Right ventricle myocardium inferior (tissue), 1 donor: ENCODE results near the gene LRRK1. TPM values are rescaled to one million over a fixed set of nuclear protein-coding genes. Genes with fewer than 3 reads are reported as not detected.

ENCODE experiments used
- ATAC-seq: fragments of 200-7000 bp; cut with Tn5 transposase; one replicate; pipeline ENCODE4 v1.9.1; 2020; ENCODE audit warnings: mild to moderate bottlenecking, moderate library complexity
- DNase-seq: peaks from one replicate; pipeline ENCODE4 v3.0.0; 2021; ENCODE audit errors: missing footprints
- intact Hi-C: fragments of 100-400 bp; cut with DNase I; formaldehyde crosslinking; loops from one replicate; pipeline ENCODE4 v1.11.0; 2022
- total RNA-seq: library from RNA; stranded (reverse); fragmentation: NEBNext Ultra II Directional; extraction: Animal tissue kit (Norgen Biotek cat#: 25700); gene quantifications from one replicate; pipeline ENCODE4 v1.2.1, GENCODE V29; 2021
- donor health status: DM: no; HTN: yes; CAD: no; lungs with severe emphysema.

LRRK1 gene
- total RNA-seq, 1 donor from 2014 or later: 2.7 TPM

DNA sequence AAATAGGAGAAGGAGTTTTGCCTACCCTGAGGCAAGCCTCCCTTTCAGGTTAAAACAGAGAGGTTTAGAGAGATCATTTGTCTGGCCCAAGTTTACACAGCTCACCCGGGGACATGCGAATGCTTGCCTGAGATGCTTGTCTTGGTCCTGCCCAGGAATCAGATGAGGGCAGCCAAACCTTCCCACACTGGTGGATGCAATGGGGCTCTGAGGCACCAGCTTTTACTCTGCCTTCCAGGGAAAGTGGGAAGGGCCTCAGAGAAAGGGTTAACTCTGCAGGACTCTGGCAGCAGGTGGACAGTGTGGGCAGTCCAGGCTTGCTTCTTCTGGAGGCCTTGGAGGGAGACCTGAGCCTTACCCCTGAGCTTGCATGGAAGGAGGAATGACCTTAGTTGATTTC is 90.0 kb downstream of the LRRK1 start:
- DNase-seq (no peak), ATAC-seq (no peak)
- intact Hi-C loops: loop anchor here (5.0 to 10.0 kb wide), 2 partner anchors 337 to 664 kb away; partner anchors contain the start of gene ADAMTS17

DNA sequence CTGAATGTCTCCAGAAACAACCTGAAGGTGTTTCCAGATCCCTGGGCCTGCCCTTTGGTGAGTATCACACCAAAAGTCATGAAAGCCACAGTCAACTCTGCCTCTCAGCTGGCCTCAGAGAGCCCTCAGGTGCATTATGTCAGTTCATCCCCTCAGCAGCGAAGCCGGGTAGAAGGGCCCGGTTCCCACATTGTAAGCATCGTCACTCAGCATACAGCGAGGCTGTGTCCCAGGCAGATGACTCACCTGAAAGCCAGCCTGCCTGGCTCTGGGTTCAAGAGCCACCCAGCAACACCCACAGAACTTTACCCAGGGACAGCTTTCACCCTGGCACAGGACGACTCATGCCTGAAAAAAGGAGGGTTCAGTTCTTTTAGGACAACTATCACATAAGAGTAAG is 91.6 kb downstream of the LRRK1 start:
- DNase-seq: no peak
- intact Hi-C loops: no loop called here
- no peak for ATAC-seq

DNA sequence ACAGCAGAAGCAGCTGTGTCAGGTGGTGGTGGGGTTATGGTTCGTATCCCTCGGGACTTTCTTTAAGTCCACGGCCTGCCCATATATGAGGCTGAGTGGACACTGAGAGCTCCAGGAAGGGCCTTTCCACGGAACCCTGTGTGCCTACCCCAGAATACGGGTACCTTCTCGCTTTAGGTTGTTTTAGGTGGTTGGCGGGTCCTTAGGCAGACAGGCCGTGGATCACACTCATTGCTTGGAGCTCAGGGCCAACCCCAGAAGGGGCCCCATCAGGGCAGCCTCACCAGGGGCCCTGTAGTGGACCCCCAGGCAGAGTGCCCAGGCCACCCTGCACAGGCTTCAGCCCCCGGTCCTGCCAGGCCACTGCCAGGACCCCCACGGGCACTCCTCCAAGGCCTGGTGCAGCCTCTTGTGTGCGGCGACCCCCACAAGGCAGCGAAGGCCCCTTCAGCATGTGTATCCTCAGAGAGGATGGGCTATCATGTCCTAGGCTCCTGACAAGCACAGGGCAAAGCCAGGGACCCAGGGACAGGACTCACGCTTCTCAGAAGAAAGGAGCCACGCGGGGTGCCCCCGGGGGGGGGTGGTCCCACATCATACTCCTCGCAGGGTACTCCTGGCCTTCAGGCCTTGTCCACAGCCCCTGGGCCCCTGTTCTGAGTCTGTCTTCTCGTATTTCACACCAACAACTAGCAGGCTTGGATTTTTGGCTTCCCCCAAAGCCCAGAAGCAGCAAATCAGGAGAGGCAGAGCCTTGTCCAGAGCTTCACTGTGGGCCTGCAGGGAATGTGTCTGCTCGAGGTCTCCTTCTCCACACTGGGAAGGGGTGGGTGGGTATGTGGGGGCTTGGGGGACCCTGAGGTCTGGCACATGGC is 93.4 kb downstream of the LRRK1 start:
- DNase-seq (no peak), ATAC-seq (no peak)
- intact Hi-C loops: no loop called here

DNA sequence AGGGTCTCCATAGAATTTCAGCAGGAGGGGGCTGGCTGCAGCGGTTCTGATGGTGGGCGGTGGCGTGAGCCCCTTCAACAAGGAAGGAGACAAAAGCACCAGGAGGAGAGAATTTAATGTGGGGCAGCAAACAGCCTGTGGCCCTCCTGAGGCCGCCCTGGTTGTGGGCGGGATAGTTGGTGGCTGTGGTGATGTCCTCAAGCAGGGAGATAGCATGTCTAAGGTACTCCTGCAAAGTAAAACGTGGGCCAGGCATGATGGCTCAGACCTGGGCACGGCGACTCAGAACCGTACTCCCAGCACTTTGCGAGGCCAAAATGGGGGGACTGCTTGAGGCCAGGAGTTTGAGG is 94.0 kb downstream of the LRRK1 start:
- DNase-seq: no peak
- intact Hi-C loops: no loop called here
- ATAC-seq: no peak

DNA sequence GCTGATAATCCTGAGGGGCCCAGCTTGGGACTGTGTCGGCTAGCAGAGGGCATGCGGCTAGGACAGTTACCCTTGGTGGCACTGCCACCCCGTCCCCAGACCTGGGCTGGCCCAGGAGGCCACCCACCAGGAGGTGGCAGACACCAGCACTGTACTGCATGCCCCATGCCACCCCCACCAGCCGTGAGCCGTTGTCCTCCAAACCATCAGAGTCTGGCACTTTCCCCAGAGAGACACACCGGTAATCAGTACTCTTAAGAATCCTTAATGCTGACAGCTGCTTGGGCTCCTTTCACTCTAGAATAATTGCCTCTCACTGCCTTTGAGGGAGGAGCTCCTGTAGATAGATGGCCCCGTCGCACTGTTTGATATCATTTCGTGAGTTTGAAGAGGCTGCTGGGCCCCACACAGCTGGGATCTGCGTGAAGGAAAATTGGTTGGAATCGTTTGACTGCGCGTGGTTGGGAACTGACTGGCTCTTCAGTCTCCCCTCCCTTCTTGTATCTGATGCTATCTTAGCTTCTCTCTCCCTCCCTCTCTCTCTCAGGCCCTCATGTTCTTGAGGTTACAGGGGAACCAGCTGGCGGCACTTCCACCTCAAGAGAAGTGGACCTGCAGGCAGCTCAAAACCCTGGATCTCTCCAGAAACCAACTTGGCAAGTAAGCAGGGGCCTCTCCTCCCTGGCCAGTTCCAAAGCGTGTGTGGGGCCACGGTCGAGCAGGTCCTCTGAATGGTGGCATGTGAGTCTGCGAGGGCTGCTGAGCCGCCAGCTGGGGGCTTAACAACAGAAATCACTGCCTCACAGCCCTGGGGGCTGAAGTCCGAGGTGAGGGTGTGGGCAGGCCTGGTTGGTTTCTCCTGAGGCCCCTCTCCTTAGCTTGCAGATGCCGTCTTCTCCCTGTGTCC is 94.9 kb downstream of the LRRK1 start:
- ATAC-seq: no peak
- intact Hi-C loops: loop anchor here (2.0 kb wide), 1 partner anchor 75 kb away; no protein-coding TSS in a partner anchor
- DNase-seq: no peak

DNA sequence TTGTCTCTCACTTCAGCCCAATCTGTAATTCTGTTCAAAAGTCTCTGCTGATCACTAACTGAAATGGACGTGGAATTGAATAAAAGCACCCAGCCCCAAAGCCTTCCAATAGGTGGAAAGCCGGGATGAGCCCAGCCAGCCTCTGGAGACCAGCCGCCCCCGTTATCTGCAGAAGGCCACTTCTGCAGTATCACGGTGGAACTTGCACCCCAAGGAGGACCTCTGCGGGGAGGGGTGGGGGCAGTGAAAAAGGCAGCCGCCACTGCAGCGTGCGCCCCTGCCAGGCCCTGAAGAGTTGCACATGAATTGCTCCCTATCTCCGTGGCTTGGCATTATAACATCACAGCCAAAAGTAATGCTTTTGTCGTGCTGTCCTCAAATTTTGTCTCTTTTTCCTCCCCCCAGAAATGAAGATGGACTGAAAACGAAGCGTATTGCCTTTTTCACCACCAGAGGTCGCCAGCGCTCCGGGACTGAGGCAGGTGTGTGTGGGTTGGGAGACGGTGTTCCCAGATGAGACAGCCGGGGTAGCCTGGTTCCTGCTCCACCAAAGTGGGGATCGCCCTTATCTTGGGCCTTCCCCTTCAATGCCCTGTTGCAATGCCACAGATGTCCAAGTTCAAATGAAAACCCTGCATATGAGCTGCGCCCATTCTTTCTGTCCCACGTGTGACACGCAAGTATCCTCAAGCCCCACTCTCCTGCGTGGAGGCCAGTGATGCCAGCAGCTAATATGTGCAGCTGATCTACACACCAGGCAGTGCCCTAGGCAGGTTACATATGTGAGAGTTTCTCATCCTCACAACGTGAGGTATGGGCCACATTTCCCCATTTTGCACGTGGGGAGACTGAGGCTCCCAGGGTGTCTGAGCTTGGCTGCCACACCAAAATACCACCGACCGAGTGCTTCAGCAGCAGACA is 96.0 kb downstream of the LRRK1 start:
- peak; percentile 88 for DNase-seq
- ATAC-seq: peak; percentile 74
- intact Hi-C loops: loop anchor here (1.0 to 2.0 kb wide), 2 partner anchors 74 to 243 kb away; no protein-coding TSS in a partner anchor

DNA sequence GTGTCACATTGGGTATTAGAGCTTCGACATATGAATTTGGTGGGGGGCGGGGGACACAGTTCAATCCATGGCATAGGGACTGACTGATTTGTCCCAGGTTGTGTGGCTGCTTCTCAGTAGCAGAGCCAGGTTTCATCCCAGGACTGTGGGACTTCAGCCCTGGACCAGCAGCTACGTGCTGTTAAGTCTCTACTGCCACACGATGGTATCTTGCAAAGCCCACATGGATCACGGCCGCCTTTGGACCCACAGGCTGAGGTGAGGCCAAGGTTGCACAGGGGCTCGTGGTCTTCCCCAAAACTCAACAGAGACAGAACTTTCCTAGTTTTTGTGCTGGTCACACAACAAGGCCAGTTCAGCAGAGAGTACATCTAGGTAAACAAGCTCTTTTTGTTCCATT is 97.4 kb downstream of the LRRK1 start:
- DNase-seq (no peak), ATAC-seq (no peak)
- intact Hi-C loops: no loop called here

DNA sequence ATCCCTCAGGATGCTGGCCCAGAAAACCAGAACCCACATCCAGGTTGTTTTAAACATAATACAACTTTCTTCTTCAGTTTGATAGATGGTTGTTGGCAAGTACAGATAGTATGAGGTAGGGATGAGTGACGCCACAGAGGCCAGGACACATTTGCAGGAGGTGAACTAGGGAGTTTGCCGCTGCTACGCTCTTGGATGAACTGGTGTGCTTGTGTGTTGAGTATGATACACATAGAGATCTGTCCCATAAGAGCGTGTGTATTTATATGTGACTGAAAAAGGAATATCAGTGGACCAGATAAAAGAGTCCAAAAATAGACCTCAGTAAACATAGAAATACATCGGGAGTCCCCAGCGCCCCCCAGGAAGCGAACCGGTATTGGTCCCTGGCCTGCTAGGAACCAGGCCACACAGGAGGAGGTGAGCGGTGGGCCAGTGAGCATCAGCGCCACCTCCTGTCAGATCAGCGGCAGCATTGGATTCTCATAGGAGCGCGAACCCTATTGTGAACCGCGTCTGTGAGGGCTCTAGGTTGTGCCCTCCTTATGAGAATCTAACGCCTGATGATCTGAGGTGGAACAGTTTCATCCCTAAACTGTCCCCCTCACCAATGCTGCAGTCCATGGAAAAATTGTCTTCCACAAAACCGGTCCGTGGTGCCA is 98.1 kb downstream of the LRRK1 start:
- ATAC-seq (no peak), DNase-seq (no peak)
- intact Hi-C loops: no loop called here

DNA sequence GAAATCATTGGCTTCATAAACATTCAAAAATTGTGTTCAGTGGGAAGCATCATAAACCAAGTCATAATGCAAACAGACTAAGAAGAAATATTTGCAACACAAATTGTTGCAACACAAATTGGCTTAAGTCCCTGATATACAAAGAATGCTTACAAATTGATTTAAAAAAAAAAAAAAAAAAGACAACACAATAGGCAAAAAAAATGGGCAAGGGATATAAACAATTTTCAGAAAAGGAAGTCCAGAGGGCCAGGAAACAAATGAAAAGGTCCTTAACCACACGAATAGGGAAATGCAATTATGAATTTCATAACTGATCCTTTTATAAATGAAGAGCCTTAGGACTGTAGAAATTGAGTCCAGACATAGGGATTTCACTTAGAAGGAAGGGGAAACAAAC is 98.9 kb downstream of the LRRK1 start:
- ATAC-seq (no peak), DNase-seq (no peak)
- intact Hi-C loops: no loop called here

DNA sequence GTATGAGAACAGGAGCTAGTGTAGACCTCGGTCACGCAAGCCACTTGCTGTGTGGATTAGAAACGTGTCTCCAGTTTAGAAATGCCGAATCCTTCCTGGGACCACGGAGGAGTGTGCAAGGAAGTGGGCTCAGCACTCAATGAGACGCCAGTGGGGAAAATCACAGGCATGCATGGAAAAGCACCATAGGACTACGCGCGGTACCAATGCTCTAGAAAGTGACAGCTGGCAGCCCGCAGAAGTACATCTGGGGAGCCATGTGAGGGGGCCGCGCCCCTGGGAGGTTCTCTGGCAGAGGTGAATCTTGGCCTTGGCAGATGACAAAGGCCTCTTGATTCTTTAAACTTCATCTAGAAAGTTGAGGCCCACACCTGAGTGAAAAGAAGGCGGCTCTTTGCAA is 99.3 kb downstream of the LRRK1 start:
- DNase-seq (no peak), ATAC-seq (no peak)
- intact Hi-C loops: no loop called here

DNA sequence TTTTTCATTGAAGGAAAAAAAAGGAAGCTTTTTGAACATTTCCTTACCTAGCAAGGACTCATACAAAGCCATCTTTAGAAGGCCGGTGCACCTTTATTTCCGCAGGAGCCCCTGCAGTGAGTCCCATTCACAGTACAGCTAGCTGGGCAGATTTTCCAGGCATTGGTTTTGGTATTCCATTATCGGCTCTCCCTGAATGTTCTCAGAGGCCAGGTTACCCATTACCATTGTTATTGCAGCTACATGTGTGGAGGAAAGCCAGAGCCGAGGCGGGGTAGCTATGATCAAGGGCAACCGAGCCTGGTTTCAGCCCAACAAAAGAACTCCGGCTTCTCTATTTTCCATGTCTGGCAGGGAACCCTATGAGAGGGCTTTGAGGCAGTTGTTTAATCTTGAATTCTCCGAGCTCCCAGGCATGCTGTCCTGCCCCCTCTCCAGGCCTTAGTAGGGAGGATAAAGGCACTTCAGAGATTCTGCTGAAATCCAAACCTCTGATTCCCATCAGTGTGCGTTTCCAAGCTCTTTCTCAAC is 100.3 kb downstream of the LRRK1 start:
- intact Hi-C loops: no loop called here
- DNase-seq: no peak
- ATAC-seq: no peak

DNA sequence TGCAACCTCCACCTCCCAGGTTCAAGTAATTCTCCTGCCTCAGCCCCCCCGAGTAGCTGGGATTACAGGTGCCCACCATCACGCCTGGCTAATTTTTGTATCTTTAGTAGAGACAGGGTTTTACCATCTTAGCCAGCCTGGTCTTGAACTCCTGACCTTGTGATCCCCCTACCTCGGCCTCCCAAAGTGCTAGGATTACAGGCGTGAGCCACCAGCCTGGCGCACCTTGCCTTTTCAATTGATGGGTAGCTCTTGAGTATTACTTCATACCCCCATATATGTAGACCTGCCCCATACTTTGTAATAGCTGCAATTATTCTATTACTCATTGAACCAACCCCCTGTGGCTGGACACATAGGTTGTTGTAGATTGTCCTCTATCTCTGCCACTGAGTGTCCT is 101.3 kb downstream of the LRRK1 start:
- intact Hi-C loops: no loop called here
- ATAC-seq (no peak), DNase-seq (no peak)

DNA sequence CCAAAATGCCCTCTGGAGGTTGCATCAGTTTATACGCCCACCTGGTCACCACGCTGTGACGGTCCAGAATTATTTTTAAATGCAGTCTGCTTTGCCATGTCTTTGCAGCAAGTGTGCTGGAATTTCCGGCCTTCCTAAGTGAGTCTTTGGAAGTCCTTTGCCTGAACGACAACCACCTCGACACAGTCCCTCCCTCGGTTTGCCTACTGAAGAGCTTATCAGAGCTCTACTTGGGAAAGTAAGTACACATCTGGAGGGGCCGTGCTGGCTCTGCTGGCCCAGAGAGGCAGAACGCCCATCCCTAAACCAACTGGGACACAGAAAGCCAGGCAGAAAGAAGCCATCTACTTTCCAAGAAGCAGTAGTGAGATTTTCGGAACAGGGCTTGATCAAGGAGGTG is 101.8 kb downstream of the LRRK1 start:
- ATAC-seq (no peak), DNase-seq (no peak)
- intact Hi-C loops: no loop called here

DNA sequence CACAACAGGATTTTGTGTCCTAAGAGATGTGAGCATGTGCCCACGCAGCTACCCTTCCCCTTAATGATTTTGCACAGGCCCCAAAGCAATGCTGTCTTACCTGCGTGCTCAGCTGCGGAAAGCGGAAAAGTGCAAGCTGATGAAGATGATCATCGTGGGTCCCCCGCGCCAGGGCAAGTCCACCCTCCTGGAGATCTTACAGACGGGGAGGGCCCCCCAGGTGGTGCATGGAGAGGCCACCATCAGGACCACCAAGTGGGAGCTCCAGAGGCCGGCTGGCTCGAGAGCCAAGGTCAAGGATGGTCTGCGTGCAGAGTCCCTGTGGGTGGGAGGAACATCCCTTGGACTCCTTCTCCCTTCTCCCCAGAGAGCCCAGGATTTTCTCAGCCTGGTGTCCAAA is 103.1 kb downstream of the LRRK1 start:
- no peak for DNase-seq
- ATAC-seq: no peak
- intact Hi-C loops: no loop called here

DNA sequence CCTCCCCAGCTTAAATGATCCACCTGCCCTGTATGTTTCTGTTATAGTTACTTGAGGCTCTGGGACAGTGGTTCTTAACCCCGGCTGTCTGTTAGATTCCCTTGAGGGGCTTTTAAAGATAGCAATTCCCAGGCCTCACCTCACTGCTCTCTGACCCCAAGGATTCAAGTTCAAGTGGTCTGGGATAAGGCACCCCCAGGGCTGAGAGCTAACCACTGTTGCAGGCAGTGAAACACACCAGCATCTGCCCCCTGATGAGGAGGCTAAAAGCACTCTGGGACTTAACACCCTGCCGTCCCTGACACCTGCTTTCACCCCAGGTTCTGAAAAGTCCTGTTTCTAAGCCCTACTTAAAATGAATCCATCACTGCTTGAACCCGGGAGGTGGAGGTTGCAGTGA is 103.7 kb downstream of the LRRK1 start:
- no peak for ATAC-seq
- no peak for DNase-seq
- intact Hi-C loops: no loop called here

DNA sequence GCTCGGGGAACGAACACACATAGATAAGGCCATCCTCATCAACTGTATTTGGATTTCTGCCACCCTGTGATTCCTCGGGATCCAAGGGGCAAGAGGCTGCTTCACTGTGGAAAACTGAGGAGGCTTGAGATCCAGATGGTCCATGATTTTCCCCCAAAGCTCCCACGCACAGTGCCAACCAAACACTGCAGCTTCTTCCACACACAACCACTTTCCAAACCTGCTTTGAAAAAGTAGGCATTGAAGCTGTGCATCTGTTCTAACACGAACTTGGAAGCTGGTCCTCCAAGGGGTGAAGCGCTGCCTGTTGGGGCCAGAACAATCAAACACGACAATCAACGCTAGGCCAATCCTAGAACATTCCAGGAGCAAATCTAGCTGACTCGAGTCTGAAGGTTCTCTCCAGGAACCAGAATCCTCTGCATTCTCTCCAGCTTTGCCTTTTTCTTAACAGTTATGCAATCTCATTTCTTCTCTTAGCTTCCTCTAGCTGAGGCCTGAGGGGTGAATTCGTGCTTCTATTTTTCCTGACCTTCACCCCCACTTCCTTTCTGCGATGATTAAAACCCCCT is 104.4 kb downstream of the LRRK1 start:
- DNase-seq: no peak
- peak; percentile 40 for ATAC-seq
- intact Hi-C loops: no loop called here

DNA sequence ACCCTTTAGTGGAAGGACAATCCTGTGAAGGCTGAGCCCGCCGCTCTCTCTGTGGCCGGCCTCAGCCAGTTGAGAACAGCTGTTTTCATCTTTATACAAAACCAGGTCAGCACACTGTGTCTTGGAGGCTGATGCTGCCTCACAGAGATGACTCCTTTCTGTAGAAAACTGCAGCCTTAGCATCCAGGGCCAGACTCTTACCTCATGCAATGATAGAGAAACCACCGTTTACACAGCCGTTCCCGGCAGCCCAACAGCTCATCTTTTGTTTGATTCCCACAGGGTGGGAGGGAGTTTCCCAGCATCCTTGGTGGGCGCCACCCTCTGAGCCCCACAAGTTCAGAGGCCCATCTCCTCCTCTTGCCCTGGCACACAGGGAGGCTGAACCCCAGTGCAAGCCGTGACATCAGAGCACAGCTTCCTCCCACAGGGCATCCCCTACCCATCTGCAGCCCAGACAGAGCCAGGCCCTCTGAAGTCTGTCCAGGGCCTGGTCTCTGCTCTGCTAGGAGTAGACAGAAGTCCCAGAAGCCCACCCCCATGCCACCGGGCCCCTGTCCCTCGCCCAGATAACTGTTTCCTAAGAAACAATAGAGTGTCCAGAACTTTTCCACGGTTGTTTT is 105.0 kb downstream of the LRRK1 start:
- ATAC-seq (peak; percentile 87), DNase-seq (no peak)
- intact Hi-C loops: no loop called here
